ENCODE data around the gene BAD. TPM values are rescaled to one million over a fixed set of nuclear protein-coding genes. Genes with fewer than 3 reads are reported as not detected.

Gene BAD
- total and polyA plus RNA-seq, 2 of the 13 experiments (the other 11 are each of a cell fraction or from before 2014, with no cell fraction given), result 17.9 to 28.5 TPM

GRCh38 chr11:64226507-64227051, 57.9 kb downstream of the BAD start (continued):
- 0 out of 2 replicates have a peak, but pooled peaks have one; percentile 20 for TF ChIP-seq HIC2 (CRISPR knock-in tag; IDR thresholded peaks at IDR 0.05; ENCODE audit: low read depth)
- TF ChIP-seq CREB1 (IDR thresholded peaks at IDR 0.05), result no peak
- TF ChIP-seq CREB1 (CRISPR knock-in tag; IDR thresholded peaks at IDR 0.05), result no peak
- TF ChIP-seq ZBTB43 (CRISPR knock-in tag; conservative IDR thresholded peaks at IDR 0.05), result no peak
- peak; percentile 49; the same call in 1 of the 2 replicates for TF ChIP-seq ETV5 (CRISPR knock-in tag; IDR thresholded peaks at IDR 0.05; ENCODE audit: borderline replicate concordance)
- TF ChIP-seq ZNF550 (CRISPR knock-in tag; IDR thresholded peaks at IDR 0.05; ENCODE audit: borderline replicate concordance), result no peak
- TF ChIP-seq ARID4A (CRISPR knock-in tag; IDR thresholded peaks at IDR 0.05; ENCODE audit: borderline replicate concordance), result peak; percentile 52; the same call in 1 of the 2 replicates
- no peak for TF ChIP-seq ARID5B (CRISPR knock-in tag; IDR thresholded peaks at IDR 0.05)
- TF ChIP-seq ZNF713 (CRISPR knock-in tag; IDR thresholded peaks at IDR 0.05), result no peak; the same call in 1 of the 2 replicates
- no peak for TF ChIP-seq ZNF574 (CRISPR knock-in tag; IDR thresholded peaks at IDR 0.05)
- TF ChIP-seq ZKSCAN1 (IDR thresholded peaks at IDR 0.05; ENCODE audit: low read length), result no peak
- TF ChIP-seq FIP1L1 (IDR thresholded peaks at IDR 0.05; ENCODE audit: borderline replicate concordance, insufficient read depth, low read depth, low read length), result no peak
- no peak for TF ChIP-seq NBN (conservative IDR thresholded peaks at IDR 0.05)
- 0 out of 2 replicates have a peak, but pooled peaks have one; percentile 22 for TF ChIP-seq HMG20B (CRISPR knock-in tag; conservative IDR thresholded peaks at IDR 0.05)
- TF ChIP-seq KLF12 (CRISPR knock-in tag; IDR thresholded peaks at IDR 0.05; ENCODE audit: borderline replicate concordance), result peak; percentile 49; the same call in 1 of the 2 replicates
